HepG2 (cell line): ENCODE results near the gene TMEM150C. TPM values are rescaled to one million over a fixed set of nuclear protein-coding genes. Genes with fewer than 3 reads are reported as not detected.

Experiments
- ATAC-seq: fragments of 200-7000 bp; cut with Tn5 transposase; 3 replicates; pipeline ENCODE4 v1.9.1; 2020; ENCODE audit warnings: mild to moderate bottlenecking, moderate library complexity
- BruUV-seq: library from RNA; stranded (reverse); fragments of 400-500 nt; replicated peaks from 2 replicates; lab custom pipeline; 2021; lab: Mats Ljungman, UMichigan
- CTCF ChIA-PET: fragments of 300-600 bp; formaldehyde crosslinking; extraction: SDS; loops from one replicate; lab custom pipeline; 2021; ENCODE audit warnings: low total read pairs, inconsistent platforms, low intra/inter-chr PET ratio; lab: Yijun Ruan, JAX
- POLR2A ChIA-PET: fragments of 350-600 bp; sonication (Branson Sonifier 250); formaldehyde crosslinking; loops from one replicate; lab custom pipeline; 2020; ENCODE audit warnings: antibody characterized with exemption, inconsistent platforms; lab: Yijun Ruan, JAX
- DNase-seq: peaks from one replicate; pipeline ENCODE4 v3.0.0-alpha.2; 2015; ENCODE audit warnings: low spot score
- FAIRE-seq: peaks from 3 replicates; lab custom pipeline; 2011; peaks lifted over from hg19 to GRCh38; lab: Jason Lieb, UNC
- H2AFZ ChIP-seq: one replicate; pipeline ENCODE4 v1.6.1; 2011; ENCODE audit warnings: low read length, inconsistent platforms
- H3K27ac ChIP-seq: fragments of 300-600 bp; 3 replicates; pipeline ENCODE4 v1.8.0; 2011; ENCODE audit warnings: mixed run types, mild to moderate bottlenecking, mixed read lengths, low read length, inconsistent platforms; ENCODE audit not compliant: insufficient read depth; ENCODE audit errors: extremely low read length
- H3K27me3 ChIP-seq, 2 experiments: fragments of 200-600 bp in 1 of 2; 2 replicates in 1 of 2; 3 replicates in 1 of 2; pipeline versions ENCODE4 v1.6.0 to v1.8.0; 2011; ENCODE audit warnings: low read length in 2 of 2, mild to moderate bottlenecking in 2 of 2, moderate library complexity in 2 of 2, inconsistent platforms in 1 of 2; ENCODE audit not compliant: insufficient read depth in 2 of 2, control insufficient read depth in 1 of 2
- H3K36me3 ChIP-seq, 2 experiments: fragments of 200-600 bp in 1 of 2; replicated peaks in 1 of 2; 2 replicates in 1 of 2; 3 replicates in 1 of 2; pipeline versions ENCODE4 v1.5.1 to v1.8.0; 2011; ENCODE audit warnings: low read length in 2 of 2, inconsistent platforms in 1 of 2; ENCODE audit not compliant: insufficient read depth in 2 of 2, control insufficient read depth in 1 of 2
- H3K4me1 ChIP-seq: 2 replicates; pipeline ENCODE4 v1.5.1; 2012; ENCODE audit warnings: low read length, inconsistent platforms; ENCODE audit not compliant: insufficient read depth
- H3K4me2 ChIP-seq: 2 replicates; pipeline ENCODE4 v1.6.0; 2011; ENCODE audit warnings: low read depth, low read length, inconsistent platforms
- H3K4me3 ChIP-seq, 3 experiments: fragments of 200-600 bp in 1 of 3; sonication (generic), shearing (Covaris generic) in 1 of 3; replicated peaks in 1 of 3; 2 replicates each; pipeline ENCODE4 v1.5.1; 2011 to 2016; ENCODE audit warnings: low read length in 3 of 3, inconsistent platforms in 2 of 3, low read depth in 2 of 3, mild to moderate bottlenecking in 2 of 3, control low read depth in 1 of 3, mixed read lengths in 1 of 3; ENCODE audit not compliant: insufficient read depth in 1 of 3
- H3K79me2 ChIP-seq: one replicate; pipeline ENCODE4 v1.6.1; 2011; ENCODE audit warnings: low read length, inconsistent platforms; ENCODE audit not compliant: insufficient read depth
- H3K9ac ChIP-seq: 2 replicates; pipeline ENCODE4 v1.6.0; 2011; ENCODE audit warnings: mild to moderate bottlenecking, low read depth, low read length, inconsistent platforms; ENCODE audit not compliant: insufficient read depth
- H3K9me3 ChIP-seq: 2 replicates; pipeline ENCODE4 v1.5.1; 2012; ENCODE audit warnings: mild to moderate bottlenecking, low read length
- H4K20me1 ChIP-seq: 2 replicates; pipeline ENCODE4 v1.6.0; 2011; ENCODE audit warnings: inconsistent platforms, mild to moderate bottlenecking, low read length, moderate library complexity; ENCODE audit not compliant: insufficient read depth
- ESRRA ChIP-seq: sonication (generic); formaldehyde crosslinking; IDR thresholded peaks from 2 replicates; pipeline ENCODE4 v1.5.1; 2020; ENCODE audit warnings: mild to moderate bottlenecking, low read depth, missing genetic modification reagents
- HNRNPH1 ChIP-seq: fragments of 200-400 bp; formaldehyde crosslinking; optimal IDR thresholded peaks from 2 replicates; pipeline ENCODE3; 2017; ENCODE audit warnings: mild to moderate bottlenecking, low read depth, low read length
- ZBTB38 ChIP-seq: sonication (generic); formaldehyde crosslinking; IDR thresholded peaks from 2 replicates; pipeline ENCODE4 v1.5.1; 2020; ENCODE audit warnings: mild to moderate bottlenecking, missing genetic modification reagents
- ZNF207 ChIP-seq: fragments of 450-650 bp; IDR thresholded peaks from 2 replicates; pipeline ENCODE4 v1.6.1; 2016; ENCODE audit warnings: antibody characterized with exemption, borderline replicate concordance
- ZNF318 ChIP-seq: sonication (generic); formaldehyde crosslinking; IDR thresholded peaks from 2 replicates; pipeline ENCODE4 v1.4.0; 2020; ENCODE audit warnings: mild to moderate bottlenecking, missing genetic modification reagents
- WGBS: methylation state at CpG from one replicate; pipeline ENCODE4 v1.1.6; 2017; ENCODE audit warnings: low lambda C conversion rate; 5-methylcytosine and 5-hydroxymethylcytosine counted together
- in situ Hi-C: cut with HindIII; loops from 2 replicates; pipeline ENCODE4 v1.10.0; 2017; ENCODE audit warnings: low pct_unique_long_range_greater_than_20kb; ENCODE audit not compliant: extremely low pct_ligation_motif_present
- intact Hi-C: fragments of 100-400 bp; cut with micrococcal nuclease; formaldehyde crosslinking; loops from one replicate; pipeline ENCODE4 v1.10.0; 2022; ENCODE audit not compliant: unreplicated experiment
- polyA plus RNA-seq, 8 experiments: library from polyadenylated mRNA; depleted of rRNA in 3 of 8; stranded (reverse) in 7 of 8; unstranded in 1 of 8; fragments of >200 nt; fragmentation: Illumina TruSeq in 4 of 8; extraction: Trizol in 4 of 8; gene quantifications; 2 replicates each; pipeline versions ENCODE4 v1.2.1 to v1.2.3, GENCODE V29; 2011 to 2016; ENCODE audit warnings: low read depth in 4 of 8, missing spikeins in 1 of 8, mixed read lengths in 1 of 8; ENCODE audit not compliant: insufficient read depth in 1 of 8
- total RNA-seq, 5 experiments: library from RNA; depleted of rRNA; stranded (reverse); fragments of >200 nt; fragmentation: Illumina TruSeq; extraction: Trizol; gene quantifications; 2 replicates each; pipeline ENCODE4 v1.2.3, GENCODE V29; 2016; ENCODE audit warnings: low read depth in 1 of 5

The TMEM150C gene
- total and polyA plus RNA-seq, 2 of the 13 experiments (the other 11 are each of a cell fraction or from before 2014, with no cell fraction given): 0.33 to 0.42 TPM

GRCh38 chr4:82610041-82610440, 48.3 kb upstream of the TMEM150C start:
- no peaks in the 10 kb centered on the region for H3K9me3 ChIP-seq
- H3K79me2 ChIP-seq: no peaks in the 10 kb centered on the region
- H3K4me2 ChIP-seq: no peak overlapping the region
- H2AFZ ChIP-seq: no peak overlapping the region
- no peaks in the 10 kb centered on the region; a peak in 1 of 5 replicates for H3K27me3 ChIP-seq
- DNase-seq (no peak), ATAC-seq (no peak), FAIRE-seq (no peak)
- H3K4me3 ChIP-seq: no peak overlapping the region
- WGBS: 8% methylated on average over 2 of the region's 2 CpGs
- intact Hi-C loops: no loop called here
- no peaks in the 10 kb centered on the region for H4K20me1 ChIP-seq
- no peak overlapping the region for H3K9ac ChIP-seq
- in situ Hi-C loops: no loop called here
- CTCF ChIA-PET: no interaction called here
- no peaks in the 10 kb centered on the region for H3K4me1 ChIP-seq
- BruUV-seq: no TSS peak
- POLR2A ChIA-PET: no interaction called here
- no peak for TF ChIP-seq ESRRA
- no peak for TF ChIP-seq ZNF318 (CRISPR knock-in tag)
- TF ChIP-seq HNRNPH1: no peak
- TF ChIP-seq ZNF207: no peak
- TF ChIP-seq ZBTB38 (CRISPR knock-in tag): no peak
- H3K36me3 ChIP-seq: no peaks in the 10 kb centered on the region
- no peak overlapping the region for H3K27ac ChIP-seq
